ENCODE results near the gene NECTIN1.

DNA sequence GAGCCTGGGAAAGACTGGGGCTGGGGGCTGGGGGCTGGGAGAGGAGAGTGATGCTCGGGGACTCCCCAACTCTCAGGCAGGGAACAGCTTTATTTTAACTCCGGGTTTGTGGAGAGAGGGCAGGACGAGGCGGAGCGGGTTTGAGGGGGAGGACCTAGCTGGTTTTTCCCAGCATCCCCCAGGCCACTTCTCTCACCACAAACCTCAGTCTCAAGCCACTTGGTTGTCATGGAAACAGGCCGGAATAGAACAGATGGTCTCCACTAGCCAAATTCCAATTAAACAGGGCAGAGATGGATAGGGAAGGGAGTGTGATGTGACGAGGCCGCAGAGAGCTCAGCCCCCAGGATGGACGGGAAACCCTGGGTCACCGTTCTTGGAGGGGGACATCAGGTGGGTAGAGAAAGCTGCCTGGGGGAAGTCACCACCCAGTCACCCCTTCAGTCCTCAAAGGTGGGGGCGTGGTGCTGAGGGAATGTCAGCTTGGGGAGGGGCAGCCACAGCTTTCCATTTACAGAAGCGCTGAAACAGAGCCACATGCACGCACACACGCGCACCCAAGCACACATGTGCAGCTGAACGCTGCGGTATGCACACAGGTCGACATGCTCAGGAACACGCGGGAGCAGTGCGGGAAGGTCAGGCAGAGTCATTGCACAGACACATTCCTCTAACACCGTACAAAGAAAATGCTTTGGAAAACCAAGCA, 19.2 kb downstream of the NECTIN1 start:
- TF ChIP-seq CTCF (IDR thresholded peaks at IDR 0.05; ENCODE audit: low read depth, low read length) (no peak), EZH2phosphoT487 (IDR thresholded peaks at IDR 0.05; ENCODE audit: low read depth) (no peak)
